ENCODE measurements around the gene TNP2.

DNA sequence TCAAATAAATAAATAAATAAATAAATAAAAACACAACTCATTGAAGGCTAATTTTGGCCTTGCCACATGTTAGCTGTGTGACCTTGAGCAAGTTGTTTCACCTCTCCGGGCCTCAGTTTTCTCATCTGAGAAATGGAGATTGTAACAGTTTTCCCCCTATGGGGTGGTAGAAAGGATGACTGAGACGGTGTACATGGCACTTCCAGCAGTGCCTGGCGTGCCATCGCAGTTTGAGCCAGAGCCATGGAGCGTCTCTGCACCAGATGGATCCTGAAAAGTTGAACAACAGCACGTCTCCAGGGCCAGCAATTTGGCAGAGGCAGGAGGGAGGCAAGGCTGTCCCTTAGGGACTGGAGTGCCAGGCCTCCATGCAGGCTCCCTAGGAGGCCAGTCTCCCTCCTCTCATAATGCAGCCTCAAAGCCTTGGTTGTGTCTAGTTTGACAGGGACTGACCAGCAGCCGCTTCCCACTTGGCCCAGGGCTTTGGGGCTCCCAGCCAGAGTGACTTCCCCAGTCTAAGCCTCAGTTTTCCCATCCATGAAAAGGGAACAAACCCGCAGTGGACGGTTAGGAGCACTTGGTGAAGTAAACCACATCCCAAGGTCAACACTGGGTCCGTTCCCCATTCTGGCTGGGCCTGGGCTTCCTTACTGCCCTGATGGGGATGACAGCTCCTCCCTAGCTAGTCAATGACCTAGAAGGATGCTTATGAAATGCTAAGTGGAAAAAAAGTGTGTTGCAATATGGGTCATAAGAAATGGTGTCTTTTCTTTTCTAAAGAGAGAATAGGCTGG, 32.5 kb downstream of the TNP2 start:
- TF ChIP-seq, protein P1, sequence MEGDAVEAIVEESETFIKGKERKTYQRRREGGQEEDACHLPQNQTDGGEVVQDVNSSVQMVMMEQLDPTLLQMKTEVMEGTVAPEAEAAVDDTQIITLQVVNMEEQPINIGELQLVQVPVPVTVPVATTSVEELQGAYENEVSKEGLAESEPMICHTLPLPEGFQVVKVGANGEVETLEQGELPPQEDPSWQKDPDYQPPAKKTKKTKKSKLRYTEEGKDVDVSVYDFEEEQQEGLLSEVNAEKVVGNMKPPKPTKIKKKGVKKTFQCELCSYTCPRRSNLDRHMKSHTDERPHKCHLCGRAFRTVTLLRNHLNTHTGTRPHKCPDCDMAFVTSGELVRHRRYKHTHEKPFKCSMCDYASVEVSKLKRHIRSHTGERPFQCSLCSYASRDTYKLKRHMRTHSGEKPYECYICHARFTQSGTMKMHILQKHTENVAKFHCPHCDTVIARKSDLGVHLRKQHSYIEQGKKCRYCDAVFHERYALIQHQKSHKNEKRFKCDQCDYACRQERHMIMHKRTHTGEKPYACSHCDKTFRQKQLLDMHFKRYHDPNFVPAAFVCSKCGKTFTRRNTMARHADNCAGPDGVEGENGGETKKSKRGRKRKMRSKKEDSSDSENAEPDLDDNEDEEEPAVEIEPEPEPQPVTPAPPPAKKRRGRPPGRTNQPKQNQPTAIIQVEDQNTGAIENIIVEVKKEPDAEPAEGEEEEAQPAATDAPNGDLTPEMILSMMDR (conservative IDR thresholded peaks at IDR 0.05; ENCODE audit: low read depth, low read length): no peak
- TF ChIP-seq POLR2A (IDR thresholded peaks at IDR 0.05; ENCODE audit: low read depth, low read length) (no peak), FOS (IDR thresholded peaks at IDR 0.05; ENCODE audit: low read depth, low read length) (no peak), RCOR1 (IDR thresholded peaks at IDR 0.05; ENCODE audit: insufficient replicate concordance, low read length) (no peak), MAZ (IDR thresholded peaks at IDR 0.05; ENCODE audit: borderline replicate concordance, low read depth, low read length) (no peak), MXI1 (IDR thresholded peaks at IDR 0.05; ENCODE audit: borderline replicate concordance, low read depth, low read length) (no peak), CEBPB (IDR thresholded peaks at IDR 0.05; ENCODE audit: low read depth, low read length) (peak; percentile 35; the same call in 1 of the 2 replicates), SMC3 (IDR thresholded peaks at IDR 0.05; ENCODE audit: low read depth, low read length) (no peak), RAD21 (IDR thresholded peaks at IDR 0.05; ENCODE audit: low read length) (no peak), CHD1 (IDR thresholded peaks at IDR 0.05; ENCODE audit: low read depth, low read length) (no peak), MAFK (IDR thresholded peaks at IDR 0.05; ENCODE audit: low read depth, low read length) (no peak)
- TF ChIP-seq, protein P2, sequence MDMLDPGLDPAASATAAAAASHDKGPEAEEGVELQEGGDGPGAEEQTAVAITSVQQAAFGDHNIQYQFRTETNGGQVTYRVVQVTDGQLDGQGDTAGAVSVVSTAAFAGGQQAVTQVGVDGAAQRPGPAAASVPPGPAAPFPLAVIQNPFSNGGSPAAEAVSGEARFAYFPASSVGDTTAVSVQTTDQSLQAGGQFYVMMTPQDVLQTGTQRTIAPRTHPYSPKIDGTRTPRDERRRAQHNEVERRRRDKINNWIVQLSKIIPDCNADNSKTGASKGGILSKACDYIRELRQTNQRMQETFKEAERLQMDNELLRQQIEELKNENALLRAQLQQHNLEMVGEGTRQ (IDR thresholded peaks at IDR 0.05; ENCODE audit: low read depth, low read length): no peak
- TF ChIP-seq, protein P3, sequence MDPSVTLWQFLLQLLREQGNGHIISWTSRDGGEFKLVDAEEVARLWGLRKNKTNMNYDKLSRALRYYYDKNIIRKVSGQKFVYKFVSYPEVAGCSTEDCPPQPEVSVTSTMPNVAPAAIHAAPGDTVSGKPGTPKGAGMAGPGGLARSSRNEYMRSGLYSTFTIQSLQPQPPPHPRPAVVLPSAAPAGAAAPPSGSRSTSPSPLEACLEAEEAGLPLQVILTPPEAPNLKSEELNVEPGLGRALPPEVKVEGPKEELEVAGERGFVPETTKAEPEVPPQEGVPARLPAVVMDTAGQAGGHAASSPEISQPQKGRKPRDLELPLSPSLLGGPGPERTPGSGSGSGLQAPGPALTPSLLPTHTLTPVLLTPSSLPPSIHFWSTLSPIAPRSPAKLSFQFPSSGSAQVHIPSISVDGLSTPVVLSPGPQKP (IDR thresholded peaks at IDR 0.05; ENCODE audit: borderline replicate concordance, low read depth, low read length): no peak
